Right ventricle myocardium superior (tissue), 1 donor: ENCODE data around the gene HAUS5. TPM values are rescaled to one million over a fixed set of nuclear protein-coding genes. Genes with fewer than 3 reads are reported as not detected.
"Not testable (repeated sequence)": the region's sequence is repeated elsewhere in the genome, so short reads cannot be mapped to it uniquely, and the experiment has no call there.

ENCODE experiments used
- ATAC-seq: fragments of 200-7000 bp; cut with Tn5 transposase; one replicate; pipeline ENCODE4 v1.9.1; 2020; ENCODE audit warnings: mild to moderate bottlenecking; ENCODE audit not compliant: poor library complexity
- DNase-seq: peaks from one replicate; pipeline ENCODE4 v3.0.0-alpha.2; 2020
- intact Hi-C: fragments of 100-400 bp; cut with DNase I; formaldehyde crosslinking; loops from one replicate; pipeline ENCODE4 v1.11.2; 2022
- total RNA-seq: library from RNA; stranded (reverse); fragmentation: NEBNext Ultra II Directional; extraction: Animal tissue kit (Norgen Biotek cat#: 25700); gene quantifications from one replicate; pipeline ENCODE4 v1.2.1, GENCODE V29; 2021
- donor health status: DM: no; HTN: yes; CAD: no; lungs with severe emphysema.

Gene HAUS5
- total RNA-seq, 1 donor from 2014 or later: 3.3 TPM

DNA sequence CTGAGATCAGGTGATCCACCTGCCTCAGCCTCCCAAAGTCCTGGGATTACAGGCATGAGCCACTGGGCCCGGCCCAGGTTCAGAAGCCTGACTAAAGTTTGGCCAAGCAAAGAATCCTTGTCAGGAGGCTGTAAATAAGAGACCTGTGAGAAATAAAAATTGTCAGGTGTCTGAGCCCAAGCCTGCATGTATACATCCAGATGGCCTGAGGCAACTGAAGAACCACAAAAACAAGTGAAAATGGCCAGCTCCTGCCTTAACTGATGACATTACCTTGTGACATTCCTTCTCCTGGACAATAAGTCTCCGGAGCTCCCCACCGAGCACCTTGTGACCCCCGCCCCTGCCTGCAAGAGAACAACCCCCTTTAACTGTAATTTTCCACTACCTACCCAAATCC lies 8.1 kb upstream of the HAUS5 start:
- DNase-seq, ATAC-seq, intact Hi-C loops: not testable (repeated sequence)

DNA sequence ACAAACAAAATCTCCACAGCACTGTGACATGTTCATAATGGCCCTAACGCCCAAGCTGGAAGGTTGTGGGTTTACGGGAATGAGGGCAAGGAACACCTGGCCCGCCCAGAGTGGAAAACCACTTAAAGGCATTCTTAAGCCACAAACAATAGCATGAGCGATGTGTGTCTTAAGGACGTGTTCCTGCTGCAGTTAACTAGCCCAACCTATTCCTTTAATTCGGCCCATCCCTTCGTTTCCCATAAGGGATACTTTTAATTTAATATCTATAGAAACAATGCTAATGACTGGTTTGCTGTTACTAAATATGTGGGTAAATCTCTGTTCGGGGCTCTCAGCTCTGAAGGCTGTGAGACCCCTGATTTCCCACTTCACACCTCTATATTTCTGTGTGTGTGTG lies 5.4 kb upstream of the HAUS5 start:
- DNase-seq, ATAC-seq: not testable (repeated sequence)

DNA sequence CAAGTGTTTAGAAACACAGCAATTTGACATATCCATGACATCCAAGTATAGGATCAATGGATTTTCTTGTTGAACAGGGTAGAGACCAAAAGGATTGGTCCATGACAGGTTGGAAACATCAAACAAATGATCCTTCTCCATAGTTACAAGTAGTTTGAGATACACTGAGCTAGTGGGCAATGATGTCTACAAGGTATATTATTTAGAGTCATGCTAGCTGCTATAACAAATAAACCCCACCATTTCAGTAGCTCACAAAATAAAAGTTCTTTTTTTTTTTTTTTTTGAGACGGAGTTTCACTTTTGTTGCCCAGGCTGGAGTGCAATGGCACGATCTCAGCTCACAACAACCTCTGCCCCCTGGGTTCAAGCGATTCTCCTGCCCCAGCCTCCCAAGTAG lies 4.9 kb upstream of the HAUS5 start:
- DNase-seq (no peak), ATAC-seq (no peak)
- intact Hi-C loops: no loop called here

More for the DNA sequence above, 5.4 kb upstream of the HAUS5 start:
- intact Hi-C loops: not testable (repeated sequence)

DNA sequence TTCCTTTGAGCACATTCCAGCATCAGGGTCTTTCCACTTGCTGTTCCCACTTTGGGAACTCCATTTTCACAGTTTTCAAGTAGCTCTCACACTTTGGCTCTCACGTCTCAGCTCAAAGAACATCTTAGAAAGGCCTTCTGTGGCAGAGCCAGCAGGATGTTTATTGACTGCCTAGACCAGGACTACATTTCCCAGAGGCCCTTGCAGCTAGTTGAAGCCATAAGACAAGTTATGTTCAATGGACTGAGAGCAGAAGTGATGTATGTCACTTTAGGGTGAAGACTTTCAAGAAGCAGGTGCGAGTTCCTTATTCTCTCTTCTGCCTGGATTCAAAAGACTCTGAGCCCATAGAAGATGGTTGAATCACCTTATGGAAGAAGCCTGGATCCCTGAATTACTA lies 4.3 kb upstream of the HAUS5 start:
- DNase-seq (no peak), ATAC-seq (no peak)
- intact Hi-C loops: no loop called here

DNA sequence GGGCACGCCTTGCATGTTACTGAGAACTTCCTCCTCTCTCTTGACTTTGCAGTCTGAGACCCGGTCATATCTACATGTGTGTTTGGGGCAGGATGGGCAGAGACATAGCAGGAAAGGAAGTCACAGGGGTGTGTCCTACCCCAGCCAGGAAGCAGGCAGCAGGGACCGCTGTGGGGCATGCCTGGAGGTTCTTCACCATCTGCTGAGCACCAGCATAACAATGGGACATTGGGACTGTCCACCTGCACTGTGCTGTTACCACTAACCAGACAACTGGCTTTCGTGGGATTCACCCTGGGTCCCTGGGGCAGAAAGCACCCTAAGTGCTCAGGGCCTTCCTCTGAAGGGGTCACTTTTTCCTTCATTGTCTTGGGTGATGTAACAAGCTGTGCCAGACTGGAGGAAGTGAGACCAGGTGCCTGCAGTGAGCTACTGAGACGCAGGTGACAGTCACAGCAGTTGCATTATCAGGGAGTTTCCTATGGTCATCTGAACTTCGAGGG lies 2.6 kb upstream of the HAUS5 start:
- DNase-seq (no peak), ATAC-seq (no peak)
- intact Hi-C loops: no loop called here

DNA sequence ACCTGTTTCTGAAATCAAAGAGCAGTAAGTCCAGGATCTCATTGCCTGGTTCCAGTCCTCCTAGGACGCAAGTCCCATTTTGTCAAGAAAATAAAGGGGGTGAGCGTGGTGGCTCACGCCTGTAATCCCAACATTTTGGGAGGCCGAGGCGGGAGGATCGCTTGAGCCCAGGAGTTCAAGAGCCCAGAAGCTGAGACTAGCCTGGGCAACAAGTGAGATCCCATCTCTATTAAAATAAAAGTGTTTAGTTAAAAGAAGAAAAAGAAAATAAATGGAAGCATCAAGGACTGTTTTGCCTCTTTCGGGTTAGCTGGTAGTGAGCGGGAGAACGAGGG lies 344 bp upstream of the HAUS5 start:
- intact Hi-C loops: no loop called here
- DNase-seq: no peak
- ATAC-seq: no peak

DNA sequence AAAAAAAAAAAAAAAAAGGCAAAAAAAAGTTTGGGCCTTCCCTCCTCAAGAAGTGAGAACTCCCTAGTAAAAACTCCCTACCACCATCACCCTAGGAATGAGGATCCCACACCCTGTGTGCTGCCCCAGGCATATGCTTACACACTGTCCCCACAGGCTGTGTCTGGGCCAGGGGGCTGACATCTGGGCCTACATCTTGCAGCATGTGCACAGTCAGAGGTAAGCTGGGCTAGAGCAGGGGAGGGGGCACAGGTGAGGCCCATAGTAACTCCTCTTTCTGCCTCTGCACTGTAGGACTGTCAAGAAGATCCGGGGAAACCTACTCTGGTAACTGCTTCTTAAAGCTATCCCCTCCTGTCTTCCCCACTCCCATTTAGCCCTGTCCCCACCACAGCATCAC lies 1.0 kb downstream of the HAUS5 start:
- ATAC-seq (no peak), DNase-seq (no peak)
- intact Hi-C loops: no loop called here

DNA sequence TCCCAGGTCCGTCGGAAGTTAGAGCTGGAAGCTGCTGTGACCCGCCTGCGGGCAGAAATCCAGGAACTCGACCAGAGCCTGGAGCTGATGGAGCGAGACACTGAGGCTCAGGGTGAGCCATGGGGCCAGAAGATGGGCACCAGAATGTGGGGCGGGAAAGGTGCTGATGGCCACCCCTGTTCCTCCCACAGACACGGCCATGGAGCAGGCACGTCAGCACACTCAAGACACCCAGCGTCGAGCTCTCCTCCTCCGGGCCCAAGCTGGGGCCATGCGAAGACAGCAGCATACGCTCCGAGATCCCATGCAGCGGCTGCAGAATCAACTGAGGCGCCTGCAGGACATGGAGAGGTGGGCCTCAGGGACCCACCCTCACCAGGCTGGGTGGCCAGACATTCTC lies 2.5 kb downstream of the HAUS5 start:
- no peak for ATAC-seq
- DNase-seq: no peak
- intact Hi-C loops: no loop called here

DNA sequence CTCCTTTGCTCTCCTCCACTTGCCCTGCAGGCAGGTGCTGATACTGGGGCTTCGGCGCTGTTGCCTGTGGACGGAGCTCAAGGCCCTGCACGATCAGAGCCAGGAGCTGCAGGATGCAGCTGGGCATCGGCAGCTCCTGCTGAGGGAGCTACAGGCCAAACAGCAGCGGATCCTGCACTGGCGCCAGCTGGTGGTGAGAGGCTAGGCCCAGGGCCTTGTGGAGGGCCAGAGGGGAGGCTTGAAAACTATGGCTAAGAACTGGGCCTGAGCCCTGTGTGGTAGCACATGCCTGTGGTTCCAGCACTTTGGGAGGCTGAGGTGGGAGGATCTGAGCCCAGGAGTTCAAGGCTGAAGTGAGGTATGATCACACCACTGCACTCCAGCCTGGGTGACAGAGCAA lies 6.3 kb downstream of the HAUS5 start:
- intact Hi-C loops: no loop called here
- ATAC-seq: no peak
- no peak for DNase-seq

DNA sequence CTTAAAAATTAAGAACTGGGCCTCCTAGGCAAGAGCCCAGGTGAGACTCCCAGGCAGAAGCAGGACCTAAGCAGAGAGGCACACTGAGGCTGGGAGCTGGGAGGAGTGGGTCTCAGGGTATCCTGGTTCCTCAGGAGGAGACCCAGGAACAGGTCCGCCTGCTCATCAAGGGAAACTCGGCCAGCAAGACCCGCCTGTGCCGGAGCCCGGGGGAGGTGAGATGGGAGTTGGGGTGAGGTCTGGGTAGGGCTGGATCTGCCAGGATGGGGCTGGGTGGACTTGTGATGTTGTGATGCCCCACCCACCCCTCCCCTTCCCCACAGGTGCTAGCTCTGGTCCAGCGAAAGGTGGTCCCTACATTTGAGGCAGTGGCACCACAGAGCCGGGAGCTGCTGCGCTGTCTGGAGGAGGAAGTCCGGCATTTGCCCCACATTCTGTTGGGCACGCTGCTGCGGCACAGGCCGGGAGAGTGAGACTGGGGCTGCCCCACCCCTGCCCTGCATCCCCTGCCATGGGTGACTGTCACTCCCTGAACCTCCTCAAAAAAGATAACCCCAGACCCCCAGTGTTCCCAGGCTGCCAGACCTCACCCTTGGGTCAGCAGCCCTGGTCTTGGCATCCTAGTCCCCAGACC lies 6.9 kb downstream of the HAUS5 start:
- intact Hi-C loops: no loop called here
- DNase-seq: no peak
- ATAC-seq: no peak

DNA sequence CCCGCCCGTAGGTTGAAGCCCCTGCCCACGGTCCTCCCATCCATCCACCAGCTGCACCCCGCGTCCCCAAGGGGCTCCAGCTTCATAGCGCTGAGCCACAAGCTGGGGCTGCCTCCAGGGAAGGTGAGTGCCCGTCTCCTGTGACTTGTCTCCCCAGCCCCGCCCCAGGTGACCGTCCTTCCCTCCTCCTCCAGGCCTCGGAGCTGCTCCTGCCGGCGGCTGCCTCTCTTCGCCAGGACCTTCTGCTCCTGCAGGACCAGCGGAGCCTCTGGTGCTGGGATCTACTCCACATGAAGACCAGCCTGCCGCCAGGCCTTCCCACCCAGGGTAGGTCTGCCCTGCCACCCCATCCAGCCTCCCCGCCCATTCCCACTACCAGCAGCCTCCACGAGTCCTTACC lies 7.5 kb downstream of the HAUS5 start:
- DNase-seq (no peak), ATAC-seq (no peak)
- intact Hi-C loops: no loop called here

DNA sequence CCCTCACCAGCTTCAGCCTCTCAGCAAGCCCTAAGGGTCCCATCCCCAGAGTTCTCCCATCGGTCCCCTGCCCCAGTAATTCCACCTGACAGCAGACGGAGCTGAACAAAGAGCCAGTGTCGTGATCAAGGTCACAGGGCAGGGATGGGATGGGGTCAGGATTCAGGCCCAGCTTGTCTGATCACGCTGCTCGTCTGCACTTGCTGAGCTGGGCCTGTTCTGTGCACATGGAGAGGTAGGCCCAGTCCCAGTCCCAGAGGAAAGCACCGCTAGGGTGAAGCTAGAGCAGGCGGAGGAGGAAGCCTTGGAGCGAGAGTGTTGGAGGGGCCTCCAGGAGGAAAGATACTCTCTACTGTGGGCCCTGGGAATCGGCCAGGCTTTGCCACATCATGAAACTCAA lies 9.2 kb downstream of the HAUS5 start:
- ATAC-seq (no peak), DNase-seq (no peak)
- intact Hi-C loops: no loop called here

DNA sequence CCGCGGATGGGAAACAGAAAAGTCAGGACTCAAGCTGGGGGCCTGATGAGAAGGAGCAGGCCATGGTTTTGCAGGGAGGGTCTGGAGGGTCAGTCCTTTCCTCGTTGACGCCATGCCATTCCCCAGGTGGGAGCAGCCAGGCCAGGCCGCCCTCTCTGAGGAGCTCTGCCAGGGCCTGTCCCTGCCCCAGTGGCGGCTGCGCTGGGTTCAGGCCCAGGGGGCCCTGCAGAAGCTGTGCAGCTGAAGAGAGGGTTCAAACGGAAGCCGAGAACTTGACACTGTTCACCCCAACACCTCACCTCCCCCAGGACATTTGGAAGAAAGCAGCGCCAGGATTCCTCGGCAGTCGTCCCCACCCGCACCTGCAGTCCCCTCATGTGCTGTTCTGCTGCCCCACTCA lies 10.2 kb downstream of the HAUS5 start:
- DNase-seq (no peak), ATAC-seq (no peak)
- intact Hi-C loops: no loop called here

DNA sequence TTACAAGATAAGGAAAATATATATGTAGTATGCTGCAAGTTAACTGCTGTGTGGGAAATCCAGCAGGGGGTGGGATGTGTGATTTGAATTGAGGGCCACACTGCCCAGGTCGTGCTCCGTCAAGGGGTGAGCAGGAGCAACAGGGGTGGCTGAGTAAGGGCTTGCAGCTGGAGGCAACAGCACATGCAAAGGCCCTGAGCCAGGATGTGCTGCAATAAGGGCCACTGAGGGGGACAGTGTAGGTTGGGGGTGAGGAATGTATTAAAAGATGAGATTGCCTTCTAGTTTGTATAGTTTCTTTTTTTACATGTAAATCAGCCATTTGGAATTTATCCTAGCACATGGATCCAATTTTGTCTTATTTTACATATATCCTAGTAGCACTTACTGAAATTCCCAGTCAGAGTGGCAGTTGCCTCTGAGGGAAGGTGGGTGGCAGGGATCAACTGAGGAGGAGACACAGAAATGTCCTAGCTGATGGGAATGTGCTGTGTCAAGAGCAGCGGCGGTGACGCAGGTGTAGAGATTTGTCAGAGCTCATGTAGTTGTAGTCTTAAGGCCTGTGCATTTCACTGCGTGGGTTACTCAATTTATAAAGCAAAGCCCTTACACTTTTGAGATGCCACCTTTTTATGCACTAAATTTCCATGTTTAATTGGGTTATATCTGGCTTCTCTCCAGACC lies 10.9 kb downstream of the HAUS5 start:
- DNase-seq (no peak), ATAC-seq (no peak)
- intact Hi-C loops: no loop called here

DNA sequence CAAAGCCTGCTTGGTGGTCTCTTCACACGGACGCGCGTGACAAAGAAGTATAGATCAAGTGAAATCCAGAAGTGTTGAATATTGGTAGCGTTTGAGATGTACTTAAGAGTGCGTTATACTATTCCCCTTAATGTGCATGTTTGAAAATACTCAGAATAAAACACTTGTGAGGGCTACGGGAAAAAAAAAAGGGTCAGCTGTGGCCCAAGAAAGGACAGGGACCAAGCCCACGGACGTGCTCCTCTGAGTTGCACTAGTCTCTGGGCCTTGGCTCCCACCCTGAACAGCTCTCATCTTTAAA lies 15.7 kb downstream of the HAUS5 start:
- intact Hi-C loops: no loop called here
- ATAC-seq (no peak), DNase-seq (no peak)

DNA sequence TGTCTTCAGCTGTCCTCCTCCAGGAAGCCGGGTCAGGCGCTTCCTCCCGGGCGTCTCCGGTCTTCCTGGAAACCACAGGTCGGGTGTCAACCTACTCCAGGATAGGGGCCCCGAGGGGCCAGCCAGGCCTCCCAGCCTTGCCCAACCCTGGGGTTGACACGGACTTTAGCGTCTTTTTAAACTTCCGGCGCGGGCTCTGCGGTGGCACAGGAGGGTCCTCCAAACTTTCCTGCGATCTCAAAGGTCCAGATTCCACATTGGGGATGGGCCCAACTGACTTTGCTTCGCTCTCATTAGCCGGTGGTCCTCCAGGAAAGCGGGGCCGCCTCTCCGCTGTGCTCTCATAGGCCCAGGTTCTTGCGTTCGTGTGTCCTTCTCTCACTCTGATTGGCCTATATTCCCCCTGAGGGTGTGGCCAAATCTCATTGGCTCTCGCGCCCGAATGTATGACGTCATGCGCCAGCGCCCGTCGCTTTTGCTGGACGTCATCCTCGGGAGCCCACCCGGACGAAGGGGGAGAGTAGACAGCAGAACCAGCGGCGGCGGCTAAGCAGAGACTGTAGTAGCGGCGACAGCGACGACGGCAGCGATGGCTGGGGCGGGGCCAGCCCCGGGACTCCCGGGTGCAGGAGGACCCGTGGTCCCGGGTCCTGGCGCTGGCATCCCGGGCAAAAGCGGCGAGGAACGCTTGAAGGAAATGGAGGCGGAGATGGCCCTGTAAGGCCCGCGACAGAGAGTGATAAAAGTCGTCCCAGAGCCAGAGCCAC lies 16.2 kb downstream of the HAUS5 start, which contains the start of gene RBM42:
TSS of gene RBM42 (plus strand) at position 472 of the 767 bp plus-strand sequence. CDS start at position 590, 118 bp downstream.
- peak; percentile 100 for ATAC-seq
- intact Hi-C loops: no loop called here

DNA sequence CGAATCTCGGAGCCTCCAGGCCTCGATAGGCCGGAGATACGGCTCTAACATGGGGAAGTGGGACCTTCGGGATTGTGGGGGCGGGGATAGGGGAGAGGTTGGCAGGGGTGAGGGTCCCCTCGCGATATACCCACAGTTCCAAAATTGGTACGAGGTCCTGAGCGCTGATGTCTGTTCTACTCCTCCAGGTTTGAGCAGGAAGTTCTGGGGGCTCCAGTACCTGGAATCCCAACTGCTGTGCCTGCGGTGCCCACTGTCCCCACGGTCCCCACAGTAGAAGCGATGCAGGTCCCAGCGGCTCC lies 16.7 kb downstream of the HAUS5 start:
- no peak for ATAC-seq
- DNase-seq: no peak
- intact Hi-C loops: no loop called here

More for the DNA sequence above, 16.2 kb downstream of the HAUS5 start, which contains the start of gene RBM42:
- peak; percentile 97 for DNase-seq

DNA sequence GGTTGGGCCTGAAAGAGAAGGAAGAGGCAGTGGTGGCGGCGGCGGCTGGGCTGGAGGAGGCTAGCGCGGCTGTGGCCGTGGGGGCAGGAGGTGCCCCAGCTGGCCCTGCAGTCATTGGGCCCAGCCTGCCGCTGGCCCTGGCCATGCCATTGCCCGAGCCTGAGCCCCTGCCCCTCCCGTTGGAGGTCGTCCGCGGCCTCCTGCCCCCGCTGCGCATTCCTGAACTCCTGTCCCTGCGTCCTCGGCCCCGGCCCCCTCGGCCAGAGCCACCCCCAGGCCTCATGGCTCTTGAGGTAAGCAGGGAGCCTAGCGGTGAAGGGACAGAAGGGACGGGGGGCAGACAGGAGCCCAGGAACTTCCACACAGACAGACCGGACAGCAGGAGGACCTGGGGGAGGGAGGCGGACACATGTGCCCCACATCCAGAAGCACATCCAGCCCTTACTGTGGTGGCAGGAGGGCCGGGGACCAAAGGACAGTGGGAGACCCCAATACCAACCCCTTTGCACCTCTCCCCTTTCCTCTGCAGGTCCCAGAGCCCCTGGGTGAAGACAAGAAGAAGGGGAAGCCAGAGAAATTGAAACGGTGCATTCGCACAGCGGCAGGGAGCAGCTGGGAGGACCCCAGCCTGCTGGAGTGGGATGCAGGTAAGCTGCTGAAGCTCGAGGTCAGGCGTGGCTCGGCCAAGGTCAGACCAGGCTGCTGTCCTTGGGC lies 21.3 kb downstream of the HAUS5 start:
- ATAC-seq (no peak), DNase-seq (no peak)
- intact Hi-C loops: no loop called here

DNA sequence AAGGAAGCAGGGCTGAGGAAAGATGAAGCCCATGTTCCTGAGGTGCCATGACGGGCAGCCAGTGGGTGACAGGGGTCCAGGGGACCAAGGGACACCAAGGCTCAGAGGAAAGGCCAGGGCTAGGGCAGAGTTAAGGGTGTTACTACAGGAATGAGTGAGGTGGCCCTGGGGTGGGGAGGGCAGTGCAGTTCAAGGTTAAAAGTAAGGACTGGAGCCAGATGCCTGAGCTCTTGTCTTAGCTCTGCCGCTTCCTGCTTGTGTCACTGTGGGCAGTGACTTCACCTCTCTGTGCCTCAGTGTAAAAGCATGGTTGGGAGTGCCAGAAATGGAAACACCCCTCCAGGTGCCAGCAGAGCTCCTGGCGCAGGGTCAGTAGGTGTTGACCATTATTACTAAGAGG lies 24.1 kb downstream of the HAUS5 start:
- DNase-seq: no peak
- intact Hi-C loops: no loop called here

DNA sequence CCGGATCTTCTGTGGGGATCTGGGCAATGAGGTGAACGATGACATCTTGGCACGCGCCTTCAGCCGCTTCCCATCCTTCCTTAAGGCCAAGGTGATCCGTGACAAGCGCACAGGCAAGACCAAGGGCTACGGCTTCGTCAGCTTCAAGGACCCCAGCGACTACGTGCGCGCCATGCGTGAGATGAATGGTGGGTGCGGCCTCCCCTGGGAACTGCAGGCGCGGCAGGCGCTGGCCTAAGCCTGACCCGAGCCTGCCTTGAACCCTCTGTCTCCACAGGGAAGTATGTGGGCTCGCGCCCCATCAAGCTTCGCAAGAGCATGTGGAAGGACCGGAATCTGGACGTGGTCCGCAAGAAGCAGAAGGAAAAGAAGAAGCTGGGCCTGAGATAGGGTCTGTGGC lies 24.6 kb downstream of the HAUS5 start:
- DNase-seq: no peak
- ATAC-seq: no peak
- intact Hi-C loops: no loop called here

More for the DNA sequence above, 24.1 kb downstream of the HAUS5 start:
- ATAC-seq: no peak
